Skin epidermis (tissue), 12 donors: ENCODE results near the gene TSPAN31.
A peak's percentile ranks its signal among the peaks of the same experiment; 100 is the strongest.
"Not testable (repeated sequence)": the region's sequence is repeated elsewhere in the genome, so short reads cannot be mapped to it uniquely, and the experiment has no call there.

ENCODE experiments used
- H3K27ac ChIP-seq, 21 experiments: fragments of 200-600 bp; sonication (generic) in 11 of 21; one replicate each; pipeline ENCODE4 v1.5.0; 2020; ENCODE audit warnings: mild to moderate bottlenecking in 3 of 21, inconsistent platforms in 2 of 21, moderate library complexity in 2 of 21
- H3K4me3 ChIP-seq, 7 experiments: fragments of 200-600 bp; sonication (generic) in 2 of 7; one replicate each; pipeline ENCODE4 v1.5.0; 2020; ENCODE audit warnings: inconsistent platforms in 2 of 7, mild to moderate bottlenecking in 2 of 7, moderate library complexity in 1 of 7

Gene TSPAN31

DNA sequence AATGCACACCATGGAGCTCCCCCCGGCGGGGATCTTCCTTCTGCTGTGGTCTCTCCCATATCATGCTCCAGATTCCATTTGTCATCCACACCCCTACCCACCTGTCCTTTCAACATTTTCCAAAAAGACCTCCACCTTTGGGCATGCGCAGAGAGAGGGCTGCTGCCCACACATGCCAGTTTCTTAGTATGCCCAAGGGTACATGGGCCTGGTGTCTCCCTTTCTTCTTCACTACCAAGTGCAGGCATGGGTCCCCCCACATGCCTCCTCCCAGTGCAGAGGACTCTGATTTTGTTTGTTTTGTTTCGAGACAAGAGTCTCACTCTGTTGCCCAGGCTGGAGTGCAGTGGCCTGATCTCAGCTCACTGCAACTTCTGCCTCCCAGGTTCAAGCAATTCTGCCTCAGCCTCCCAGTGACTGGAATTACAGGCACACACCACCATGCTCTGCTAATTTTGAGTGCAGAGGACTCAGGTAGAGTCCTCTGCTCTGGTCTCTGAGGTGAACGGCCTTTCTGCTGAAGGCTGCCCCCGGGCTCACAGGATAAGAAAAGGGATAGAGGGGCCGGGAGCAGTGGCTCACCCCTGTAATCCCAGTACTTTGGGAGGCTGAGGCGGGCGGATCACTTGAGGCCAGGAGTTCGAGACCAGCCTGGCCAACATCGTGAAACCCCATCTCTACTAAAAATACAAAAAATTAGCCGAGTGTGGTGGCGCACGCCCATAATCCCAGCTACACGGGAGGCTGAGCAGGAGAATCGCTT, 22.8 kb upstream of the TSPAN31 start:
- not testable (repeated sequence) for H3K27ac ChIP-seq, H3K4me3 ChIP-seq

DNA sequence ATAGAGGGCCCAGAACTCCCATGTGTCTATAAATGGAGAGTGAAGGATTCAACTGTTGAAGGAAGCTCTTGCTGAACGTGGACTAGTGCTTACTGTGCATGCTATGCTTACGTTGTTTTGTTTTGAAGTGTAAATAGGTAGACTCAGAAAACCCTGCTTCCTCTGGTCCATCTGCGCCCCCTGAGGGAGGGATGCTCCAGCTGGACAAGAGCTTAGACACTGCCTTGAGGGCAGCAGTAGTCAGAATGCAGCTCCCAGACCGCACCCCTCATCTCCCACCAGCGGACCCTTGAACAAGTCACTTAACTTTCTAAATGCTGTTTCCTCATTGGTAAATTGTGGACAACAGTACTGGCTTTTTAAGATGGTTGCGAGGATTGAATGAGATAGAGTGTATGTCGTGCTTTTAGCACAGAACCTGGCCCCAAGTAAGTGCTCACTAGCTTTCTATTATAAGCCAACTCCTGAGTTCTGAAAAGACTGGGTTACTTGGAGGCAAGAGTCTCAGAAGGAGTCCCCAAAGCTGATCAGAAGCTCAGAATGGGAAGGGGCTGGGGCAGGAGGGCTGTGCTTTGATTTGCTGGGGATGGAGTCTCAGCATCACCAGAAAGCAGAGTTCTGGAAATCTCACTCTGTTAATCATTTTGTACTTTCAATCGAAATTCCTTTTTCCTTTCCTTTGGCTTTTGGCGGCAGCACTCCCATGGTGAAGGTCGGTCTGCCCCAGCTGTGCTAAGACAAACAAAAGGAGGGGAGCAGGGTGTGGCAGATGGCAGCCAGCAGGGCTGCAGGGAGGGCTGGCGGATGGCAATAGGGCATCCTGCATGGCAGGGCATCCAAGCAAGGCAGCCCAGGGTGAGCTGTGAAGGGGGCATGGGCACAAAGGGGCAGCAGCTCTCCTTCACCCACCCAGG, 21.9 kb upstream of the TSPAN31 start:
- Histone ChIP-seq H3K27ac (no peak overlapping the region), H3K4me3 (no peak overlapping the region)

DNA sequence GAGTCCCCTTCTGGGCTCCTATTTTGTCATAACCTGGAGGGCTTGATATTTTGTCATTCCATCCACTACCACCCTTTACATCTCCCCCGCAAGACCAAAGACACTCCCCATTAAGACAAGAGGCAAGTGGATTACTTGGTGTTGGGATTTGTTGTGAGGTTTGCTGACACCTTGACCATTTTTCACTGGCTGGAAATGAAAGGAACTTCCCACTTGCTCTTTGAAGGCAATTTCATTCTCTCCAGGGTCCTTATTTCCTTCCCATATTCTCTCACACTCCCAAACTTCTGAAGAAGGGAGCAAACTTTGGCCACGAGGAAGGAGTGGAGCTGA, 21.2 kb upstream of the TSPAN31 start:
- Histone ChIP-seq H3K4me3 (no peak overlapping the region), H3K27ac (no peak overlapping the region)

DNA sequence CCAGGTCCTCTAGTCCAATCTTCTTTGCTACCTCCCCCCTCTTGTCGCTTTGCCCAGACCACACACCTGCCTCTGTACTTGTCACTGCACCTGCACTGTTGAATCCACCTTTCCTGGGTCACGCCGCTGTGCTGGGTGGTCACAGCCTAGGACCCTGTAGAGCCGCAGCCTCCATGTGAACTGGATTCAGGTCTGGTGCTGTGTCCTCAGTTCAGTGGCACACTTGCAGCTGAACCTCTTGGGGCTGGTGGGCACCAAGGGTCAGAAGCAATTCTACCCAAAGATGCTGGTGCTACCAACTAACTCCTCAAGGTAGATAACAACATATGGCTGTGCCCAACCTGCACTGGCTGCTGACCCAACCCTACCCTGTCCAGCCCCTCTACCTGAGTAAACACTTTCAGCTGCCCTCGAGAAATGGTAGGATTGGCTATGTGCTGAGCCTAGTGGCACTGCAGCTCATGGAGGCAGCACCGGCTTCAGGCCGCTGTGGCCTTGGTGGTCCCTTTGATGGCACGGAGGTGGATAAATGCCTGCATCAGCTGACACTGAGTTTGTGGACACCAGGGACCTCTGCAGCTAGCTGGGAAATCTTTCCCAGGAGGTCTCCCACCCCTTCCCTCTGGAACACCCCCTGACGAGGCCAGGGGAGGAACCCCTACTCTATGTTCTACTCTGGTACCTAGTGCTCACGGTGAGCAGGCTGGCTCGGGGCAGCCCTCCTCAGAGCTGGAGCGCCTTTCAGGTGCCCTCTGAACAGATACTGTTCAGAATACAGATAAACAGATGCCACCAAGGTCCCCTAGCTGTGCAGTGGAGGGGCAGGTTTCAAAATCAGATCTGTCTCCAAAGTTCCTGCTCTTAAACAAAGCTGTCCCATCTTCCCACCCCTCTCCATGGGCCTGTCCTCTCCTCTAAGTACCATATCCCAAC, 20.6 kb upstream of the TSPAN31 start:
- Histone ChIP-seq H3K27ac (no peak overlapping the region), H3K4me3 (no peak overlapping the region)

DNA sequence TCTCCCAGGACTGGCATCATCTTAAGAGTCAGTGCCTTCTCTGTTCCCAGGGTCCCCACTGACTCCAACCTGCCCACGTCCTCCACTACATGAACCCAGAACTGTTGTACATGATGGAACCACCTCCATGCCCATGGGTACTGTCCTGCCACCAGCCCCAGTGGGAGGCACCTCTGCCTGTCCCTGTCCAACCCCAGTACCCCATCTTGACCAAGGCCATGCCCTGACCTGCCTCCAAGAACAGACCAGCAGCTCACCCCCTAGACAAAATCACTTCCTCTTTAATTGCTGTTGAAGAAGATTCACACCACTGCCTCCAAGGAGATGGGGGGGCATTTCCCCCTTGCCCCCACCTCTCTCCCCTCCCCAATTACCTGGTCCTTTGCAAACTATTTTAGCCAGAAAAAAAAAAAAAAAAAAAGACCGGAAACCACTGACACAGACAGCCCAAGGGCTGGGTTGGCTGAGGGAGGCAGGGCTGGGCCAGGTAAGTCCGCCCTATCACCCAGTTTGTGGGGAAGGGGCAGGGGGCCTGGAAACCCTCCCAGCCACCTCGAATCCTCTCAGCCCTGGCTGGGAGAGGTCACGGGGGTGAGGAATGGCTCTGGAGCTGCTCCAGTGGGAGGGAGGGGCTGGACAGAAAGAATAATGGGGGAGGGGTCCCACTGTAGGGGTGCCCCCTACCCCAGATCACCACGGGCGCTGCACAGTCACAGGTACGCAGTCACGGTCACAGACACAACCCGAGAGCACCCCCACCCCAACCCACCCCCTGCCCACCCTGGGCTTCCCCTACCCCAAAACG, 19.7 kb upstream of the TSPAN31 start:
- Histone ChIP-seq H3K4me3 (peak overlapping the region in 2 of 7 experiments; percentile 67 to 70), H3K27ac (no peak overlapping the region)

DNA sequence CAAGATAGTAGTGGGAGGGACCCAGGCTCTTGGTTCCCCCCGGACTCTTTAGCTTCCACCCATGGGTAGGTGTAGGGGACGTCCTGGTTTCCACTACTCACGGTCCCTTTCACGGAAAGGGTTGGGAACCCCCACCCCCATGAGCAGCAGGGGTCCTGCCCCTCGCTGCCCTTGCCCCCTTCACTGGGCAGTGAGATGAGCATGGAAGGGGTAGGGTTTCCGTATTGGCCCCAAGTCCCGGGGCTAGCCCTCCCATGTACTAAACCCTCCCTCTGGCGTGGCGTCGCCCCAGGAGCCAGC, 19.0 kb upstream of the TSPAN31 start:
- Histone ChIP-seq H3K27ac (peak overlapping the region in 19 of 21 experiments; percentile 65 to 90 (median 80)), H3K4me3 (peak overlapping the region; percentile 43 to 70 (median 61))

DNA sequence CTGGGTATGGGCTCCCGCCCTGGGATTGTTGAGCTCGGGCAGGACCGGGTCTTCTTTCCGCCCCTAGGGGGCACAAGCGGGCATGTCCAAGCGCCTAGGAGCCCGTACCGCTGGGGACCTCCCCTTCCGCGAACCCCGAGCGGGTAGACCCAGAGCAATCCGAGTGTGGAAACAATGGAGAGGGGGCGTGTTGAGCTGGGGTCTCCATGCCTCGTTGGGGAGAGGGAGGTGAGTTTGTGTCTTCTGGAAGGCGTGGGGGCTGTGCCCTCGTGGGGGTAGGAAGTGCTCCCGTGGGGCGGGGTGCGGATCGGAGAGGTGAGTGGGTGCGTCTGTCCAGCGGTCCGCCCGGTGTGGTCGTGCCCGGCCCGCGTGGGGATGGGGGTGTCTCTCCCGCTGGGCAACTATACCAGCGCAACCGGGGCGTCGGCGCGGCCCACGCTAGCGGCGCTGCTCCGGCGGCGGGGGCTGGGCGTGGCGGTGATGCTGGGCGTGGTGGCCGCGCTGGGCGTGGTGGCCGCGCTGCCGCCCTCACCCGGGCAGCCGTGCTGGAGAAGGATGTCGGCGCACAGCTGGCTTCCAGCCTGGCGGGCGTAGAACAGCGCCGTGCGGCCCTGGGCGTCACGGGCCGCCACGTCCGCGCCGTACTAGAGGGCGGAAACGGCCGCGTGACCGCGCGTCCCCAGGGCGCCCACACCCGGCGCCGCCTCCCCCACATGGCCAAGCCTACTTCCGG, 18.5 kb upstream of the TSPAN31 start:
- H3K4me3 ChIP-seq = peak overlapping the region; percentile 43 to 70 (median 61)
- peak overlapping the region; percentile 12 to 90 (median 77) for H3K27ac ChIP-seq

DNA sequence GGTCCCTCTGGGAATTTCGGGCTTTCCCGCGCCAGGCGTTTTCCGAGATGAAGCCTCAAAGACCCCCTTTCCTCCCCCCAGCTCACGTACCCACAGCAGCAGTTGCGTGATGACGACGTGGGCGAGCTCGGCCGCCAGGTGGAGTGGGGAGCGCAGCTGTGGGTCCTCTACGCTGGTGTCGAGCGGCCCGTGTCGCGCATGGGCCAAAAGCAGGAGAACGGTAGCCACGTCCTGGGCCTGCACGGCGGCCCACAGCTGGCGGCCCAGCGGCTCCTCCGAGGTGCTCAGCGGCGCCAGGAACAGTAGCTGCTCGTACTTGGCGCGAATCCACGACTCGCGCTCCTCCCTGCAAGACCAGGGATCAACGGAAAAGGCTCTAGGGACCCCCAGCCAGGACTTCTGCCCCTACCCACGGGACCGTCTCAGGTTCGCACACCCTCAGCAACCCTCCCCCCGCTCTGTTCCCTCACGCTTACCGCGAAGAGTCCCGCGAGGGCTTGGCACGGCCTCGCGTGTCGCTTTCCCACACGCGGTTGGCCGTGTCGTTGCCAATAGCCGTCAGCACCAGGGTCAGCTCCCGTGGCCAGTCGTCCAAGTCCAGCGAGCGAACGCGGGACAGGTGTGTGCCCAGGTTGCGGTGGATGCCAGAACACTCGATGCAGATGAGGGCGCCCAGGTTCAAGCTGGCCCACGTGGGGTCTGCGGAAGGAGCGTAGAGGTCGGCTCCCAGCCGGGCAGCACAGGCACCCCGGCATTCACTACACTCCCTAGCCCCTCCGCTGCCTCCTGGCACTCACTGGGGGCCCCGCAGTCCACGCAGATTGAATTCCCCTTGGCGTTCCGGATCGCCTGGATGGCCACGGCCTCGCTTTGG, 17.7 kb upstream of the TSPAN31 start:
- H3K4me3 ChIP-seq = peak overlapping the region; percentile 43 to 70 (median 61)
- H3K27ac ChIP-seq = peak overlapping the region; percentile 12 to 90 (median 77)

DNA sequence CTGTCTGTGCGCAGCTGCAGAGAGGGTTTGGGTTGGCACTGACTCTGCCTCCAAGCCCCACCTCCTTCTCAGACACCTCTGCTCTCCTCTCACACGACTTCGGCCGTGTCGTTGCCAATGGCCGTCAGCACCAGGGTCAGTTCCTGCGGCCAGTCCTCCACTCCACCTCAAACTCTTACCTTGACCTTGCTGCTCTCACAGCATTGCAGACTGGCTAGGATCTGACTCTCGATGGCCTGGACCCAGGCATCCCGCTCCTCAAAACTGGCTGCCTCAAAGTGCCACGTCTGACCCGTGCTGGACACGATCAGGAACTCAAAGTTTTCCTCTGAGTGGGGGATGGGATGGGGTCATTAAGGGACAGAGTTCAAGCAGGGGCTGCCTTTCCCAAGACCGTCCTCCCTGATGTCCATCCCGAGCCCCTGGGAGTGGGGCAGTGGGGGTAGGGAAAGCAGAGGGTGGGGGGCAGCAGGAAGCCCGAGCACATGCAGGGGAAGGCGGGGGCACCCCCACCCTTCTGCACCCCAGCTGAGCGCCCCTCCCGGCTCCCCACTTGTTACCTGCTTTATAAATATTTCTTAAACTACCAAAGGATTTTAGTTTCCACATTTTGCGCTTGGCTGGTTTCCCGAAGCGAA, 17.0 kb upstream of the TSPAN31 start:
- Histone ChIP-seq H3K4me3 (no peak overlapping the region), H3K27ac (no peak overlapping the region)

DNA sequence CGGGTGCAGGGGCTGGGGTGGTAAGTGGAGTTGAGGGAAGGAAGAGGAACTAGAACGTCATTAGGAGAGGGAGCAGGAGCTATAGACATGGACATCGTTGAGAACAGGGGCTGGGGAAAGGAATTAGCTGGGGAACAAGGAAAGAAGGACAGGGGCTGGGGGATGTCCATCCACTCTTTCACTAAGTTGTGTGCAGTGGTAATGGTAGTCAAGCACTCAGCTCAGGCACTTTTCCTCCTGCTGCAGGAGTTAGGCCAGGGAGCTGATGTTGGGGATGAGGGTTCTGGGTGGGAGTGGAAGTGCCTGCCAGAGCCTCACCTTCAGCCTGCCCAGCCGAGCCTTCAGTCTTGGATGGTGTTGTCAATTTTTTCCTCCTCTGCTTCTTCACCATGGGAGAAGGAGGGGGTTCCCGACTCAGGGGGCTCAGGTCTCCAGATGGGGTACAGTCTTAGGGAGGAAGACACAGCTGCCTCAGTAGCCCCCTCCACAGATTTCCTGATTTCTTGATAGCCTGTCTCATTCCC, 15.5 kb upstream of the TSPAN31 start:
- H3K4me3 ChIP-seq = no peak overlapping the region
- H3K27ac ChIP-seq = no peak overlapping the region

DNA sequence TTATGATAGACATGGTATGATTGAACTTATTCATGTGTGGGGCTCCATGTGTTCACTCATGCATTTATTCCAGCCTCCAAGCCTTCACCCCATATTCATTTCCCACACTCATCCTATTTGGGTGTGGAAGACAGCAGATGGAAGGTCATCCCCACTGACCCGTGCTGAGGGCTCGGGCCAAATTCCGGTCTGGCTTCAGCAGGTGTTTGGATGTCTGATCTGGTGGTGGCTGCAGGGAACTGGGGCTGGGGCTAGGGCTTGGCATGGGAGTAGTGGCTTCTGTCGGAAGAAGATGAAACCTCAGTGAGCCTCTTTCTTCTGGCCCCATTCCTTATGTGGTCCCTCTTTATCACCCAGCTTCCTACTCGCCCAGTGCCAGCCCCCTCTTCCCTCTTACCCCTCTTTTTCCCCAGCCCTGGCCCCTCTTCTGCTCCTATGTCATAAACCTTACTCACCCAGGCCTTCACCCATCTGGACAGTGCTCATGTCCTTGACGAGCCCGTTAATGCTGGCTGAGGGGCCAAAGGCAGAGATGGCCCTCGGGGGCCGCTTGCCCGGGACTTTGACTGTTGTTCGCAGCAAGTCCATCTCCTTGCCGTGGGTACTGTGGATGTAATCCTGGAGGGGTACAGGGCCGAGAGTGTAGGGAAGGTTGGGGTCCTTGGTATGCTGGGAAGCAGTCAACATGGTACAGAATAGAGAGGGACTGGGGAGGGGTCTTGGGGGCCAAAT, 14.3 kb upstream of the TSPAN31 start:
- no peak overlapping the region for H3K4me3 ChIP-seq
- no peak overlapping the region for H3K27ac ChIP-seq

DNA sequence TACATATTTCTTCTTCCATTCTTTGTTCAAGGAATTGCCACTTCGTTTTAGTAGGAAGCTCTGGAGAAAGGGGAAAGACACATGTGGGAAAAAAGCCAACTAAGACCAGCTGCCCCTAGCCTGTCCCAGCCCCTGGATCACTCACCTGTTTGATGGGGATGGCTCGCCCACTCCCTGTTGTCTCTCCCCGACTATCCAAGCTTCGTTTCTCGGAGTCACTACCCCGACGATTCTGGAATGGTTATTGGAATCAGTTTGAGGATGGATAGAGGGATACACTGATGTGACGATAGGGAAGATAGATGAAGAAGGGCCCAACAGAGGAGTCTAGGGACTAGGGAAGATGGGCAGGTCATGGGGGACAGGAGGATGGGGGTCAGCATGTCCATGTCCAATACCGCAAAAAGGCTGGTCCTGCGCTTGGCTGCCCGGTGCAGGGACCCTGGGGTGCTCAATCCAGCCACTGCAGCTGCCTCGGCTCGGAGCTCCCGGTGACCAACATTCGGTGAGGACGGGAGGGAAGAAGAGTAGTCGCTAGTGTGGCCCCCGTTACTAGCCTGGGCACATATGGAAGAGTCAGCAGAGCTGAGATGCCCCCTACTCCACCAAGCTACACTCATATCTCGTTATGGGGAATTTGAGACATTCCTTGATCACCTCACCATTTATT, 13.3 kb upstream of the TSPAN31 start:
- Histone ChIP-seq H3K27ac (no peak overlapping the region), H3K4me3 (no peak overlapping the region)

DNA sequence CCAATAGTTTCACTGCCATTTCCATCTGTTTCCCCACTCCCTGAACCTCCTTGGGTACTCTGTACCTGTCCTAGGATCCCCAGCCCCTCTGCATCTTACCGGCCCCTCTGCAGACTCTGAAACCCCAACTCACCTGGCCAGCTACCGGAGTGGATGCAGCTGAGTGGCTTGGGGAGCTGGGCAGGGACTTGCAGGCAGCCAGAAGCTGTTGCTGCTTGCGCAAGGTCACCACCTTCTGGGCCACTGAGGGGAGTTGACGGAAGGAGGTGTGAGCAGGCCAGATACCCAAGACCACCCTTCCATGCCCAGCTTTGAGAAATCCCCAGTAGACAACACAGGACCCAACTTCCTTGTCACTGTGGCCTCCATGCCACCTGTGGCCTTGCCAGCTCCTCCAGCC, 12.6 kb upstream of the TSPAN31 start:
- H3K4me3 ChIP-seq = no peak overlapping the region
- H3K27ac ChIP-seq = no peak overlapping the region

DNA sequence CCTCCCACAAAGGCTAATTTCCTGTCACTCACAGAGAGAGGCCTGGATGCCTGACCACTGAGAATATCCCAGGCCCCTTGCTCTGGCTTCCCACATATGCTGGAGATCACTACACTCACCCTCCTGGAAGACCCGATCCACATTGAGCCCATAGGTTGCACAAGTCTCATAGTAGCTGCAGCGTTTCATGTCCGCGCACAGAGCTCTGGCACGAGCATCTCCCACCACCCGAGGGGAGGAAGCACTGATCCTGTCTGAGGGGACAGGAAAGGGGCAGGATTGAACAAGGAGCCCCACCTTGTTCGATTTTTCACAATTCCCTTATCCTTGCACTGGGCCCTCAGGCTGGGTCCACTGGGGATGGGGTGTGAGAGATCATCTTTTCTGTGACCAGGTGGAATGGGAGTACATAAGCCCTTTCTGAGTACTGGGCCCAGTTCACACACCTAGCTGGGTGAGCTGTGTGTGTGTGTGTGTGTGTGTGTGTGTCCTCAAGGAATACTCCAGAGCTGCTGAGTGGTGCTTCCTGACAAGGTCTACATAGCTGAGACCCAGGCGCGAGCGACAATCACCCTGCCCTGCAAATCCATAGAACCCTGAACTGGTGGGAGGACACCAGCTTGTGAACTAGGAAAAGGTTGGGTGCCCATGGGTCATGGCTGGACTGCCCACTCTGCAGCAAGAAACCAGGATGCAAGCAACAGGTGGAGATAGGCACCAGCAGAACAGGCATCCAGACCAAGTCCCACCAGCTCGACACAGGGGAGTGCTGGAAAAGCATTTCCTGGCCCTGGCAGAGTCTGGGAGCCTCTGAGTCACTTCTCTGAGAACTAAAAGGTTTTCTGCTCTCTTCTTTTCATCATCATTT, 11.9 kb upstream of the TSPAN31 start:
- Histone ChIP-seq H3K27ac (no peak overlapping the region), H3K4me3 (no peak overlapping the region)

DNA sequence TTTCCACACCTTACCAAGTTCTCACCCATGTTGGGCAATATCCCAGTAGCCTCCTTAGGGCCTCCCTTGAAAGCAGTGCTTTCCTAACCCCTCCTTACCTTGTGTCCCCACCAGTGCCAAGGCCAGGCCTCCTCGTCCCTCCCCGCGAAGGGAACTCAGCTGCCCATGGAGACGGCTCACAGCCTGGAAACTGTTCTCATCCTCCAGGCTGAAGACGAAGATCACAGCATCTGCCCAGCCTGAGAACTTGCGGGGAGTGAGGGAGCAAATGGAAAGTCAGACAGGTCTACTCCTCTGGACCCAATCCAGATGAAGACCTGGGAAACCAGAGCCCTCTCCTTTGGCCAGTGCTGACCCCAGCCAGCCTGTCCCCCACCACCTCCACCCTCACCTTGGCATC, 10.9 kb upstream of the TSPAN31 start:
- H3K27ac ChIP-seq = no peak overlapping the region

More for the DNA sequence above, 10.9 kb upstream of the TSPAN31 start:
- no peak overlapping the region for H3K4me3 ChIP-seq
